WI38 (cell line): ENCODE data around the gene UBR4.

ENCODE experiments used
- H3K4me3 ChIP-seq: 2 replicates; pipeline ENCODE4 v1.5.1; 2011; ENCODE audit warnings: low read depth, mild to moderate bottlenecking, control low read depth, low read length
- CTCF ChIP-seq: IDR thresholded peaks from 2 replicates; pipeline ENCODE4 v1.5.1; 2012; ENCODE audit warnings: low read depth, mild to moderate bottlenecking, control low read depth, low read length

Gene UBR4

GRCh38 chr1:19033515-19033839 lies 176.6 kb downstream of the UBR4 start:
- H3K4me3 ChIP-seq, result no peak overlapping the region
- no peak for TF ChIP-seq CTCF

- H3K4me3 ChIP-seq, result no peak overlapping the region
- TF ChIP-seq CTCF, result no peak
Observed at GRCh38 chr1:19032701-19033514, 177.2 kb downstream of the UBR4 start.

GRCh38 chr1:19032413-19032695 lies 177.7 kb downstream of the UBR4 start:
- TF ChIP-seq CTCF, result no peak

GRCh38 chr1:19029191-19030085 lies 180.6 kb downstream of the UBR4 start:
- no peak overlapping the region for H3K4me3 ChIP-seq
- TF ChIP-seq CTCF, result no peak

More at GRCh38 chr1:19032413-19032695, 177.7 kb downstream of the UBR4 start:
- no peak overlapping the region for H3K4me3 ChIP-seq

- H3K4me3 ChIP-seq, result no peak overlapping the region
- TF ChIP-seq CTCF, result no peak
Observed at GRCh38 chr1:19028546-19029129, 181.4 kb downstream of the UBR4 start.

- no peak overlapping the region for H3K4me3 ChIP-seq
- no peak for TF ChIP-seq CTCF
Observed at GRCh38 chr1:19028110-19028509, 182.0 kb downstream of the UBR4 start.
